GM12801 (cell line): Measurements from ENCODE around the gene TCIRG1.

Experiments
- TF ChIP-seq, protein P1 (sequence below): IDR thresholded peaks from one replicate; pipeline ENCODE4 v1.5.1; 2011; ENCODE audit warnings: control low read depth; ENCODE audit not compliant: insufficient read length; ENCODE audit errors: extremely low read depth

Gene TCIRG1

DNA sequence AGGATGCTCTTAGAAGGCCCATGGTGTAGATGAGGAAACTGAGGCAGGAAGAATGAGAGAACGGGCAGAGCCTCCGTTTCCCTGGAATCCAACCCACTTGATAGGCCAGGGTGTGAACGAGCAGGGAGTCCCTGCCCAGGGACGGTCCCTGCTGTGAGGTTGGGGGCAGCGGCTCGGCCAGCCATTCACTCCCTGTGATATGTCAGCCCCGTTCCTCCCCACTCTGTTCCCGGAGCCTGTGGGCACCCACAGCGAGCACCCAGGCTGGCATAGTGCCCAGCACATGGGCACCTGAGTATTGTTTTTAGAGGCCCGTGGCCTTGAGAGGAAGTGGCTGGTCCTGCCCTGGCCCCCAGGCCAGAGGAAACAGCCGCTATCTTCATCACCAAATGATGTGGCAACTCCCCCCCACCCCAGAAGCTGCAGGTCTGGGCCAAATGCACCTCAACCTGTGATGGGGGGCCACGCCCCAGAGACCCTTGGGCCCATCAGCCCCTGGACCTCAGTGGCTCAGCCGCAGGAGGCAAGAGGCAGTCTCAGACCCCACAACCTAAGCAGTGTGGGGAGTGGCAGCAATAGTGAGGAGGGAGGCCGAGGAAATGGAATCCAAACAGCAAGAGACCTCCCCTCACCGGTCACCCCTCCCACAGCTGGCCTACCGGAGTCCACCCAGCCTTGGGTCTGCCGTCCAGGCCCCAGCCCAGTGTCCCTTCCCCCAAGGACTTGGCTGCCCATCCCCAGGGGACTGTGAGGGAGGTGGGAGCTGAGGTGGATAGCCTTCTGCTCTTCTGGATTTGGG lies 26.6 kb upstream of the TCIRG1 start:
- TF ChIP-seq, protein P1, sequence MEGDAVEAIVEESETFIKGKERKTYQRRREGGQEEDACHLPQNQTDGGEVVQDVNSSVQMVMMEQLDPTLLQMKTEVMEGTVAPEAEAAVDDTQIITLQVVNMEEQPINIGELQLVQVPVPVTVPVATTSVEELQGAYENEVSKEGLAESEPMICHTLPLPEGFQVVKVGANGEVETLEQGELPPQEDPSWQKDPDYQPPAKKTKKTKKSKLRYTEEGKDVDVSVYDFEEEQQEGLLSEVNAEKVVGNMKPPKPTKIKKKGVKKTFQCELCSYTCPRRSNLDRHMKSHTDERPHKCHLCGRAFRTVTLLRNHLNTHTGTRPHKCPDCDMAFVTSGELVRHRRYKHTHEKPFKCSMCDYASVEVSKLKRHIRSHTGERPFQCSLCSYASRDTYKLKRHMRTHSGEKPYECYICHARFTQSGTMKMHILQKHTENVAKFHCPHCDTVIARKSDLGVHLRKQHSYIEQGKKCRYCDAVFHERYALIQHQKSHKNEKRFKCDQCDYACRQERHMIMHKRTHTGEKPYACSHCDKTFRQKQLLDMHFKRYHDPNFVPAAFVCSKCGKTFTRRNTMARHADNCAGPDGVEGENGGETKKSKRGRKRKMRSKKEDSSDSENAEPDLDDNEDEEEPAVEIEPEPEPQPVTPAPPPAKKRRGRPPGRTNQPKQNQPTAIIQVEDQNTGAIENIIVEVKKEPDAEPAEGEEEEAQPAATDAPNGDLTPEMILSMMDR, result no peak

DNA sequence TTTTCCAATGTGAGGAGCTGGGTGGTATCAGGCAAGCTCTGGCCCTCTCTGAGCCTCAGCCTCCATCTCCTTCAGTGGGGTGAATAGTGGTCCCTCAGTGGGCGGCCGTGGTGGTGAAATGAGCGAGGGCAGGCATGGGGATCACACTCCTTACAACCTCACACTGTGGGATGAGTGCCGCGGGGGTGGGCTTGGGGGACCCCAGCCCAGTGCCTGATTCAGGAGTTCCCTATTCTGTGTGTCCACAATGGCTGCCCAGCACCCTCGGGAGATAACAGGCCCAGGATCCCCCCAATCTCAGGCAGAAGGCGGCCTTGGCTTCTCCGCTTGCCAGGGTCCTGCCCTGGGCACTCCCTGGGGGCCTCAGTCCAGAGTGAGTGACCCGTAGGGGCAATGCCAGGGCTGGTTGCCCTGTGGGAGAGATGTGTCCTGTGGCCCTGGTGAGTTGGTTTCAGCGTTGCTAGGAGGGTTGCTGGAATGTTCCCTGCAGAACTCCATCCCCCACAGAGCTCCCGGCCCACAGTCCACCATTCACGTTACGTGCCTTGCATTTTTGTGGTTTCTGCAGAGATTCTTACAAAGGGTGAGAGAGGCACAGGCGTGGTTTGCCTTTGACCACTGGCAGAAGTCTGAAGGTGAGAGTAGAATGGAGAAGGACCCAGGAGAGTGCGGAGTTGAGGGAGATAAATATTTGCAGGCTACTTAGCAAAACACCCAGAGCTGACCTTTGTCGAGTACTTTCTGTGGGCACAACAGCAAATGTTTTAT lies 25.8 kb upstream of the TCIRG1 start:
- TF ChIP-seq, protein P1, result no peak

DNA sequence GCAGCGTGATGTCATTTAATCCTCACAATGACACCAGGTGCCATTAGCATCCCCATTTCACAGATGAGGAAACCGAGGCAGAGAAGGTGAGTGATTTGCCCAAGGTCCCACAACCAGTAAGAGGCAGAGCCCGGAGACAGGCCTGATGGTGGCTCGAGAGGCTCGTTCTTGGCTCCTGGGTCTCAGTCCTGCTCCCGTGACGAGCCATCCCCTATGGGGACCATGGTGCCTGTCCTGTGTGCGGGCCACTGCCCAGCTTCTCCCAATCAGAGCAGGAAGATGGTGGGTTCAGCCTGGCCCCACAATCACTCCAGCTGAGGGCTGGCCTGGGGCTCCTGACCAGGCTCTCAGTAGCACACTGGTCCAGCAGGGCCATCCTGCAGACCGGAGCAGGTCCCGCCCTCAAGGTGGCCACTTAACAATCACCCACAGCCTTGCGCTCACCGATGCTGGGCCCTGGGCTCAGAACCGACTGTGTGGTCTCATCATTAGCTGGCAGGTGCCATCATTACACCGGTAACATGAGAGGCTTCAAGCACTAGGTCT lies 25.1 kb upstream of the TCIRG1 start:
- TF ChIP-seq, protein P1, result no peak

DNA sequence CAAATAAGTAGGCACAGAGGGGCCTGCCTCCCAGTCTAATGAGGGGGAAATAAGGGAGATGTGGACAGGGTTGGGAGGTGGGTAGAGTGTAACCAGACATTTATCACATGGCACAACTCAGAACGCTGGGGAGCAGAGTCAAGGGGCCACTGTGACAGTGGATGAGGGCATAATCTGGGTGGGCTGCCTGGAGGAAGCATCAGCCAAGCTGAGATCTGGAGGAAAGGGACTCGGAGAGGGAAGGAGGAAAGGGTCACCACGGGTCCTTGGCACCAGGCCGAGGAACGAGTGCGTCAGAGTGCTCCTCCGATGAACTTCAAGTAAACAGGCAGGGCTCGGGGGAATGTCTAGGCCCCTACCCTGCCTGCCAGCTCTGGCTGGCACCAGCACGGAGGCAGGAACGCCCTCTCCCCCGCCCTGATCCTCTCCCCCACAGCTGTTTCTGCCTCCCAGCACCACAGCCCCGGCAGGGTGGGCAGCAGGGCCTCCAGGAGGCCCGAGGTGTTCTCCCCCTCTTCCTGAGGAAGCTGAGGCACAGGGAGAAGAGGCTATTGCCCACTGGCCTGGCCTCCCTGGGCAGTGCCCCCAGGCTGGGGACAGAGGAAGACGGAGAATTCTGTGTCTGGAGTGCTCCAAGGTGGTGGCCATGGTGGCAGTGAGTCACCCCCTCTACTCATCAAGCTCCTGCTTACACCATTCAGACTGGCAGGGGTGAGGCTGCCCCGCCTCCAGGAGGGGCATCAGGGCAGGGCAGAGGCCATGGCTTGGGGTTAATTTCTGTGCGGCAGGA lies 24.5 kb upstream of the TCIRG1 start:
- TF ChIP-seq, protein P1, result no peak

DNA sequence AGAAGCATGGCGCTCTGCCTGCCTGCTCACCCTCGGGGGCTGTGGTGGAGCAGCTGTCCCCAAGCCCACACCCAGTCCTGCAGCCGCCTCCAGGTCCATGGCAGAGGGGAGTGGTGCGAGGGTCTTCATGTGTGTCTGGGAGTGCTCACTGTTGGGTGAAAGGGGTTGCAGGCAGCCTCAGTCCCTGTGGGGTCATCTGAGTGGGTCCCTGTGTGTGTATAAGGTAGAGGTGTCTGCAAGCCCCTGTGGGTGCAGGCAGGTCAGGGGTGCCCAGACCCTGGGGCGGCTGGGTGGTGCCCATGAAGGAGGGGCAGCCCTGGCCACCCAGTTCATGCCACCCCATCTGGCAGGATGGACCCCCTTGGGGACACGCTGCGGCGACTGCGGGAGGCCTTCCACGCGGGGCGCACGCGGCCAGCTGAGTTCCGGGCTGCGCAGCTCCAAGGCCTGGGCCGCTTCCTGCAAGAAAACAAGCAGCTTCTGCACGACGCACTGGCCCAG lies 23.8 kb upstream of the TCIRG1 start:
- TF ChIP-seq, protein P1, result no peak

DNA sequence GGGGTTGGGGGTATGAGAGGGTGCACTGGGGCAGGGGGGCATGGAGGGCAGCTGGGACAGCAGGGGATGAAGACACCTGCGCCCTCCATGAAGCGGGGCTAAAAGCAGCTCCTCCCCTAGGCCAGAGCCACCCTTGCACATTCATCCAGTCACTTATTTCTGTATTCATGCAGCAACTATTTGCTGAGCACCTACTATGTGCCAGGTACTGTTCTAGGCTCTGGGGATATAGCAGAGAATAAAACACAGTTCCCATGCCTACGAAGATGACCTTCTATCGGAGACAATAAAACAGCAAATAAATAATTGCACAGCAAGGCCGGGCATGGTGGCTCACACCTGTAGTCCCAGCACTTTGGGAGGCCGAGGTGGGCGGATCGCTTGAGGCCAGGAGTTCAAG lies 23.4 kb upstream of the TCIRG1 start:
- TF ChIP-seq, protein P1, result no peak
